HG02610 (cell line): Measurements from ENCODE around the gene RBMS1.

Experiments
- ATAC-seq: cut with Tn5 transposase; IDR thresholded peaks from one replicate; pipeline ENCODE4 v1.9.1; 2021; ENCODE audit warnings: mild to moderate bottlenecking, moderate library complexity; ENCODE audit not compliant: unreplicated experiment

Gene RBMS1

DNA sequence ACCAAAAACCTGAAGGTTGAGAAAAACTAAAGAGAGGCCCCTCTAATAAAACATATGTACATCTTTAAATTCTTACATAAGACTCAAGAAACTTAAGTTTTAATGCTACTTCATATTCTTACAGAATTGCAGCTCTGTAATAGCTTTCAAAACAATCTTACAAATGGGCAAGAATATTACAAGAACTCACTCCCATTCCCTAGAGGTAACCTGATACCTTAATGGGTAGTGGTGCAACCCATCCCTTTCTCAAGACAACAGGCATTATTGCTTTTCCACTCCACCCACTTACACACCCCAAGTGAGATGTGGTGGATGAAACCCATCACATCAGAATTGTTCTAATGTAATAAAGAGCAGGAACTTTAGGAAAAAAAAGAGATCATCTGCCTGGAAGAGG is 103.7 kb downstream of the RBMS1 start:
- no peak for ATAC-seq

GRCh38 chr2:160388464-160389263 is 104.9 kb downstream of the RBMS1 start:
- peak; percentile 75 for ATAC-seq

DNA sequence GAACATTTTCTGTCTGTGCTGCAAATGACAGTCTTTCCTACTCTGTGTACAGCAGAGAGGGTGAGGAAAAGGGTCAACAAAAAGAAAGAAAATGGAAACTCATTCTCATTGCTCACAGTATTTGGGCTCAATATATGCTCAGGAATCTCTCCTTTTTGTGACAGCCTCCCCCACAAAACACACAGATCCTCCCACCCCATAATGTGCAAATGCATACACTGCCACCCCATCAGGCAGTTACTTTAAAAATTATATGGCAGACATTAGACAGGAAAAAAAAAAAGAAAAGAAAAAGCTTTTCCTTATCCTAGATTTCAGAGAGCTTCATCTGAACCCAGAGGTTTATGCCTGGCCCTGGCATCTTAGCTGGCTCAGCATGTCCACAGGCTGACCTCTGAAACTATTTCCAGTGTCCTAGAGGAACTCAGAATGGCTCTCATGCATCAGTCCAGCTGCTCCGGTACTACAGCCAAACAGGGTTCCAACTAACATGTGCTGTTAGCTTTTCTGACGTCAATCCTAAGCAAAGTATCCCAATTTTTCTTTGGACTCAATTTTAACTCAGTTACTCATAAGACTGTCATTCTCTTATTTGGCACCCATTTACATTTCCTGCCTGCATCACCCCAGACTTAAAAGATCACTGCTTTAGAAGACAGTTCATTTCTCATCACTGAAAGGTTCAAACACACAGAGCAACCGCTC is 105.9 kb downstream of the RBMS1 start:
- no peak for ATAC-seq

- ATAC-seq, result no peak
Observed at GRCh38 chr2:160384791-160385190, 108.8 kb downstream of the RBMS1 start.

GRCh38 chr2:160381425-160381951 is 112.1 kb downstream of the RBMS1 start:
- no peak for ATAC-seq

GRCh38 chr2:160380611-160381010 is 113.0 kb downstream of the RBMS1 start:
- no peak for ATAC-seq

- no peak for ATAC-seq
Observed at GRCh38 chr2:160380000-160380570, 113.5 kb downstream of the RBMS1 start.

- ATAC-seq, result no peak
Observed at GRCh38 chr2:160379399-160379798, 114.2 kb downstream of the RBMS1 start.

DNA sequence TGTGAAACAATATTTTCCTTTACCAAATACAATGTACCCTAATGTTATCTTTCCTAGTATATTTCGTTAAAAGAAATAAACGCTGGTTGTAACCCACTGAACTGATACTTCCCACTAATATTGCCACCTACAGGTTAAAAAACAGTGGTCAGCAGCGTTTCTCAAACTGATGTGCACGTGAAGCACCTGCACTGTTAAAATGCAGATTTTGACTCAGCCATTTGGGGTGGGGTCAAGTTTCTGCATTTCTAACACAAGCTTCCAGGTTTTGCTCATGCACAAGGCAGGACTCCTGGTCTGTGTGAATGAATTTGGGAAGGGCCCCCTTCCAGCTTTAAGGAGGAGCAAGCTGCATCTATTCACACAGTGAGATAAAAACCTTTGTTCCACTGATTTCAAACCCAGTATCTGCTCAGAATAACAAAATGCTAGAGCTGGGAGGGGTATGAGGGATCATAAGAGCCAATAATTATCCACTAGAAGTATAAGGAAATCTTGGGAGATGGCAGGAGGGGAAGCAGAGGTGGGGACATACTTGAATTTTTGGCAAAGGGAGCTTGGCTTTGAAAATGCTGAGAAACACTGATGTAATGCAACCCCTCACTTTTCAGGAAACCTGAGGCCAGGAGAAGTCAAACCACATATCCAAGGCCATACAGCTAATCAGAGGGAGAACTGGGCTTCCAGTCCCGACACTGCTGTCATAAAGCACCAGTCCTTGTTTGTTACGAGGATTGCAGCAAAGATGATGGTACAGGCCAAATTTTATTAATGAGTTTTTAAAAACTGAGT is 116.2 kb downstream of the RBMS1 start:
- ATAC-seq, result no peak

DNA sequence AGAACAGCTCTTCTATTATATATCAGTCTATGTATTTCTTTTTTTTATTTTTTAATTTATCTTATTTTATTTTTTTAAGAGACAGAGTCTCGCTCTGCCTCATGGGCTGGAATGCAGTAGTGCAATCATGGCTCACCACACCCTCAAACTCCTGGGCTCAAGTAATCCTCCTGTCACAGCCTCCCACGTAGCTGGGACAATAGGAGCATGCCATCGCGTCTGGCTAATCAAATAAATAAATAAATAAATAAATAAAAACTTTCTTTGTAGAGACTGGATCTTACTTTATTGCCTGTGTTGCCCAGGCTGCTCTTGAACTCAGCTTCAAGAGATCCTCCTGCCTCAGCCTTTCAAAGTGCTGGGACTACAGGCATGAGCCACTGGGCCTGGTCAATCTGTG is 117.0 kb downstream of the RBMS1 start:
- ATAC-seq, result no peak

DNA sequence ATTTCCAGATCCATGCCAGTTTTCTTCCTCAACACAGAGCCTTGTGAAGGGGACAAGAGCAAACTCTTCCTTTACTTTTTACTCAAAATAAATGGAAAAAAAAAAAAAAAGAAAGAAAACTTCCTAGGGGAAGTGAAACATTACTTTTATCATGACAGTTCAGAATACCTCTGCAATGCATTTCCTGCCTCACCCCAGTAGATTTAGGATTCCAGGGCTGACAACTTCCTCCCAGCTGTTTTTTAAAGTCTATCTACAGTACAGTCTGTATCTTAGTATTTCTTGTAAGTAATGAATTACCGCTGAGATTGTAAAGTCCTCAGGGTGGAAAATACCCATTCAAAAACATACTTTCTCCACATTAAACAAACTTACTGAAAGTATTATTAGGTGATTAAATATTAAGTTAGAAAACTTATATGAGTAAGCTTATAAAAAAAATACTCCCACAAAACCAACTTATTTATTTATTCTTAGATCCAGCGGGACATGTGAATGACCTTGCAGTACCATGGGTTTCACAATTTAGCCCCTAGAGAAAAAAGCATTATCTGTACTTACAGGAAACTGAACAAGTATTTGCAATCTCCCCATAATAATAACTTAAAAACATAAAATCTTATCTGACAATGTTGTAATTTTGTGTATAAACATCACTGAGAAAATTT is 117.7 kb downstream of the RBMS1 start:
- peak; percentile 58 for ATAC-seq

GRCh38 chr2:160375037-160375436 is 118.6 kb downstream of the RBMS1 start:
- no peak for ATAC-seq

GRCh38 chr2:160373666-160374065 is 119.9 kb downstream of the RBMS1 start:
- ATAC-seq, result no peak

DNA sequence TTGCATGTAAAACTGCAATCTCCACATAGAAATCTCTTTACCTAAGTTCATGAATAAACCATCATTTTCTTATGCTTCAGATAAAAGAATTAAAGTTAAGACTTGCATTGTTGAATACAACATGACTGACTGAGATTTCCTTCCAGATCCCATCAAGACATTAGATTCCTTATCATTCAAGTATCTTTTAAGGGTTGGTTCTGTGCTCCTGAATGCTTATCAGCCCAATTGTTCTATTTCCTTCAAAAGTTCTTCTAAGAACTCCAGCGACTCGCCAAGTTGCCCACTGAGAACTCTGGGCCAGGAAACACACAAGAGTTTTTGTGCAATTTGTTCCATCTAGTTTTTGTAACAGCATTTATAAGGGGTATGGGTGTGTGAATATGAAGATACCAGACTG is 120.3 kb downstream of the RBMS1 start:
- ATAC-seq, result no peak

DNA sequence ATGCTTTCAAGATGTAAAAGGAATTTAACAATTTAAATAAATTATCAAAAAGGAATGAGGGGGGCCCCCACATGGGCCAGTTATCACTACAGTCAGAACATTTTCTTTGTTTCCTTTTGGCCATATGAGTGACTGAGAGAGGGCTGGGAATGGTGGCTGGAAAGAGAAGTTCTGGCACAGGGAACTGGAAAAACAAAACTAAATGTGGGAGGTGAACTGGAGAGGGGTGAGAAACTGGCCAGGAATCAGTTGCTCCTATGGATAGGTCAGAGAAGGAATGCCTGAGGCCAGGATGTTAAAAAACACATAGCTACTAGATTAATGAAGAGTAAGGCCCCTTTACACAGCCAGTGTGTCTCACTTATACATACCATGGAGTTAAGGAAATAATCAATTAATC is 121.0 kb downstream of the RBMS1 start:
- ATAC-seq, result no peak

- ATAC-seq, result no peak
Observed at GRCh38 chr2:160372010-160372356, 121.6 kb downstream of the RBMS1 start.

DNA sequence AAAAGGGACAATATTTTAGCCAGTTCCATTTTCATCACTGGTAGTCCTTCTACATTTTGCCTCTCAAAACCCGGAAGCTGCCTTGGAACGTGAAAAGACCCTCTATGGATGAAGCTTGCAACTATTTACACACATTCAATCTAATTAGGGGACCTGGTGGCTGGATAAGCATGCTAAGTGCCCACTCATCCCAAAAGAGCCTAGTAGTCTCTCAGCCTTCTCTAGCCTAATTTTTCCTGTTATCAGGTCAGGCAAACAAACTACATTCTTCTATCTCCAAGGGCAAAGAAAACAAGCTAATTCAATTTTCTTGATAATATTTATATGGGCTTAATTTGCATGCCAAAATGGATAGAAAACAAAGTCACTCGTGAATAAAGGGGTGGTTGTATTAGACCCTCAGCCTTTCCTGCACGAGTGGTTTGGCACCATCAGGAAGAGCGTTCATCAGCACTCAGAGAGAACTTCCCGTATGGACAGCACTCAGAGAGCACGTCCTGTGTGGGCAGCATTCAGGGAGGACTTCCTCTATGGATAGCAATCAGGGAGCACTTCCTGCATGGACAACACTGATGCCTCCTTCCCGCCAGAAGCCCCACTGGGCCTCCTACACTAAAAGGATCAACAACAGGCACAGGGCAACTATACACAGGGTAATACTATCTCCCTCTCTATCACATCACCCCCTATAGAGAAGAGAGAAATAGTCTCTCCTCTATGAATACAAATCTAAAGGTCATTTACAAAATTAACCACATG is 122.2 kb downstream of the RBMS1 start:
- ATAC-seq, result no peak

DNA sequence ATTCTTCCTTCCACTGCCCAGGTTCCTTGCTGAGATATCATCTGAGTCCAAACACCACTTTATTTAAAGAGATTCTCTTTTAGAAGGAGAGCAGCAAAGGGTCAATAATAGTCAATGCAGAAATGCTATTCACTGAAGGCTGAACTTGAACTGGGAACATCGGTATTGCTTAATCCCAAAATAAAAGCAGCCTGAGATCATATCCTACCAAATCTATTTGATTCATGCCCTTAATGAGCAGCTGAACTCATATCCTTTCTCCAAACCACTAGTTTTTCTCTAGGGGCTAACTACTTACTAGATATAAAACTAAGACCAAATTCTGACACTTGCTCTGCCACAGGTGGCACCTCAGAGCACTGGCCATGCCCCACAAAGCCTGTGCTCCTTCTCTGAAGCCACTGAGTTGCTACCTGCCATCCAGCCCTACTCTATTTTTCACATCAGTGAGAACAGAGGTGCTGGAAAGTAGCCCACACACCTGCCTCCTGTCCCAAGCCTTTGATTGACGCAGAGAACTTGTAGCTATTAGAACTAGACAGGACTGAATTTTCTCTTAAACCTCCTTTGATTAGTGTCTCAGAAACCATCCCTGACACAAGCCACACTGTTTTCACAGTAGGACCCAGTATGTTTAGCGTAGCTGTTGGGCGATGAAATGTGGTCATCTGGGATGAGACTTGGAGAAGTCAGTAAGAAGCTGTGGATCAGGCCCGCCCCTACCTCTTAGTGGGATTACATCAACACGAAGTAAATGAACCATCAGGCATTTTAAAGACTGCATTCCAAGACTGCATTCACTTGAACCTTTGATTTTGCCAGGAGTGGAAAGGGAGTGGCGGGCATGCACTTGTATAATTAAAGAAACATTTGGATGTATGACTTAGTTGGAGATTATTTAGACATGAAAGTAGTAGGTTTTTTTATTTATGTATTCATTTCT is 124.3 kb downstream of the RBMS1 start:
- ATAC-seq, result no peak

DNA sequence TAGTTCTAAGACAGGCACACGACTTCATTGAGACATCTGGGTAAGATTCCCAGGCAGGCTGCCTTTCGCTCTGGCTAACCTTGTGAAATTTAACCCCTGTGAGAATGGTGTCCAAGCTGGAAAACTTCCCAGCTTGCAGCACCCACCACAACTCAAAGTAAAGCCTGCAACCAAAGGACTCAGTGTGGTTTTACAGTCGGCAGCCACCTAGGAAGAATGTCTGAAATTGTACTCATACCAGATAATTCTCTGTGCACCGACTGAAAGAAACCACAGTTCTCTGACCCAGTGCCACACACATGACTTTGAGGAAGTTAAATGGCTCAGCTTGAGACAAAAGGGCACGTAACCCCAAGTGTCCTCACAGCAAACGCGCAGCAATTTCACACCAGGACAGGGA is 125.7 kb downstream of the RBMS1 start:
- ATAC-seq, result peak; percentile 71
